GM12878 (cell line): ENCODE data around the gene ABHD1.
"Not testable (repeated sequence)": the region's sequence is repeated elsewhere in the genome, so short reads cannot be mapped to it uniquely, and the experiment has no call there.

ENCODE experiments used
- IRF3 ChIP-seq: fragments of 450-650 bp; IDR thresholded peaks from 2 replicates; pipeline ENCODE4 v1.6.1; 2014; ENCODE audit warnings: mild to moderate bottlenecking
- MYC ChIP-seq: IDR thresholded peaks from 2 replicates; pipeline ENCODE4 v1.6.1; 2011; ENCODE audit warnings: mild to moderate bottlenecking, low read length, moderate library complexity, inconsistent platforms; ENCODE audit not compliant: insufficient read depth, insufficient replicate concordance, insufficient read length, severe bottlenecking
- POLR2AphosphoS5 ChIP-seq: IDR thresholded peaks from 2 replicates; pipeline ENCODE4 v1.6.1; 2011; ENCODE audit warnings: mild to moderate bottlenecking, low read length, inconsistent platforms
- SUZ12 ChIP-seq: fragments of 200-600 bp; sonication (generic); IDR thresholded peaks from one replicate; pipeline ENCODE4 v1.6.1; 2018; ENCODE audit warnings: antibody characterized with exemption, mild to moderate bottlenecking; ENCODE audit not compliant: unreplicated experiment
- ZBTB33 ChIP-seq: fragments of 450-650 bp; IDR thresholded peaks from 2 replicates; pipeline ENCODE4 v1.6.1; 2017; ENCODE audit warnings: mild to moderate bottlenecking

- not testable (repeated sequence) for TF ChIP-seq IRF3, ZBTB33, SUZ12, MYC, POLR2AphosphoS5
Measured at GRCh38 chr2:27075566-27075871, 48.1 kb upstream of the ABHD1 start.
